PC-9 (cell line): Measurements from ENCODE around the gene TMEM119.

ENCODE experiments used
- EZH2 ChIP-seq: fragments of 200-600 bp; sonication (generic); IDR thresholded peaks from 2 replicates; pipeline ENCODE4 v1.8.0; 2017; ENCODE audit warnings: antibody characterized with exemption, low read depth
- TF ChIP-seq, protein P1 (sequence below): fragments of 200-600 bp; sonication (generic); conservative IDR thresholded peaks from 2 replicates; pipeline ENCODE4 v1.6.1; 2017; ENCODE audit warnings: mixed run types, antibody characterized with exemption, mild to moderate bottlenecking, moderate library complexity

DNA sequence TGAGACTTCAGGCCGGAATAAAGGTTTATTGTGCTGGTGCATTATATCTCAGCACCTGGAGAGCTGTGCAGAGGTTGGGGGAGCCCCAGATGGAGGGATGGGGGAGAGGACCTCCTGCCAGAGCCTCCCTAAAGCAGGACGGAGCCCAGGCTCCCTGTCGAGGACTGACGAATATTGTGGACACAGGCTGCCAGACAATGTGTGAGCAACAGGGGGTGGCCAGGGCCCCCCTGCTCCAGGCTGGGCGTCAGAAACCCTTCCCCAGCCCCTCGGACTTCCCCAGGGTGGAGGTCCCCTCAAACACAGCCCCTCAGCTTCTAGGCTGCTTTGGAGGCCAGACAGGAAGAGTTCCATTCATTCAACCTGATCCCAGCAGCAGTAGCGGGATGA is 8.0 kb downstream of the TMEM119 start:
- TF ChIP-seq, protein P1, sequence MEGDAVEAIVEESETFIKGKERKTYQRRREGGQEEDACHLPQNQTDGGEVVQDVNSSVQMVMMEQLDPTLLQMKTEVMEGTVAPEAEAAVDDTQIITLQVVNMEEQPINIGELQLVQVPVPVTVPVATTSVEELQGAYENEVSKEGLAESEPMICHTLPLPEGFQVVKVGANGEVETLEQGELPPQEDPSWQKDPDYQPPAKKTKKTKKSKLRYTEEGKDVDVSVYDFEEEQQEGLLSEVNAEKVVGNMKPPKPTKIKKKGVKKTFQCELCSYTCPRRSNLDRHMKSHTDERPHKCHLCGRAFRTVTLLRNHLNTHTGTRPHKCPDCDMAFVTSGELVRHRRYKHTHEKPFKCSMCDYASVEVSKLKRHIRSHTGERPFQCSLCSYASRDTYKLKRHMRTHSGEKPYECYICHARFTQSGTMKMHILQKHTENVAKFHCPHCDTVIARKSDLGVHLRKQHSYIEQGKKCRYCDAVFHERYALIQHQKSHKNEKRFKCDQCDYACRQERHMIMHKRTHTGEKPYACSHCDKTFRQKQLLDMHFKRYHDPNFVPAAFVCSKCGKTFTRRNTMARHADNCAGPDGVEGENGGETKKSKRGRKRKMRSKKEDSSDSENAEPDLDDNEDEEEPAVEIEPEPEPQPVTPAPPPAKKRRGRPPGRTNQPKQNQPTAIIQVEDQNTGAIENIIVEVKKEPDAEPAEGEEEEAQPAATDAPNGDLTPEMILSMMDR = no peak
- no peak for TF ChIP-seq EZH2
